SH-SY5Y (cell line): Measurements from ENCODE around the gene HNF1A.

Experiments used
- GATA2 ChIP-seq: IDR thresholded peaks from 2 replicates; pipeline ENCODE4 v1.6.1; 2011; ENCODE audit warnings: mild to moderate bottlenecking, low read depth, low read length
- GATA3 ChIP-seq: IDR thresholded peaks from 2 replicates; pipeline ENCODE4 v1.6.1; 2011; ENCODE audit warnings: low read depth, mild to moderate bottlenecking, low read length, moderate library complexity

The HNF1A gene

DNA sequence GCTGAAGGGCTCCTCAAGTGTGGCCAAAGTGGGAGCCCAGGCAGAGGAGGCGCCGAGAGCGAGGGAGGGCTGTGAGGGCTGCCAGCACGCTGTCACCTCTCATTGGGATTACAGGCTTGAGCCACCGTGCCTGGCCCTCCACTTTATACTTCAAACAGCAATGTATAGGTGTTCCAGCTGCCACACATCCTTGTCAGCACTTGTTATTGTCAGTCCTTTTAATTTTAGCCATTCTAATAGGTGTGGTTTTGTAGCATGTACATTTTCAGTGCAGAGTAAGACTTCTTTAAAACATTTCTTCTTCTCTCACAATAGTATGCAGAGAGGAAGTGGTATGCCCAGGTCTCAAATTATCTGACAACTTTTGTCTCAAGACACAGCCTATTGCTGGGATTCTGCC, 27.5 kb upstream of the HNF1A start:
- TF ChIP-seq GATA2 (no peak), GATA3 (no peak)

DNA sequence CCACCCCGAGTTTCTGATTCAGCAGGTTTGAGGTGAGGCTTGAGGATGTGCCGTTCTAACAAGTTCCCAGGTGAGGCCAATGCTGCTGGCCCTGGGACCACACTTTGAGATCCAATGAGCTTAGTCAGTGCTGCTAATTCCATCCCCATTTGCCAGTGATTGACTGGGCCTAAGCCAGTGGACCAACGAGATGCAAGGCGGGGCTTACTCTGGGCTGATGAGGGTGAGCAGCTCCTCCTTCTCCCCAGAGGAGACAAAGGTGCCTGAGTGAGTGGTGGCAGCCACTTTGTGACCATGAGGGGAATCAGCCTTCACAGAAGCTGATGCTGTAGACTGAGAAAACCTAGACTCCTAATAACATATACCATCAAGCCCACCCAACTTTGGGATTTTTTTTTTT, 23.1 kb upstream of the HNF1A start:
- TF ChIP-seq GATA3 (no peak), GATA2 (no peak)

DNA sequence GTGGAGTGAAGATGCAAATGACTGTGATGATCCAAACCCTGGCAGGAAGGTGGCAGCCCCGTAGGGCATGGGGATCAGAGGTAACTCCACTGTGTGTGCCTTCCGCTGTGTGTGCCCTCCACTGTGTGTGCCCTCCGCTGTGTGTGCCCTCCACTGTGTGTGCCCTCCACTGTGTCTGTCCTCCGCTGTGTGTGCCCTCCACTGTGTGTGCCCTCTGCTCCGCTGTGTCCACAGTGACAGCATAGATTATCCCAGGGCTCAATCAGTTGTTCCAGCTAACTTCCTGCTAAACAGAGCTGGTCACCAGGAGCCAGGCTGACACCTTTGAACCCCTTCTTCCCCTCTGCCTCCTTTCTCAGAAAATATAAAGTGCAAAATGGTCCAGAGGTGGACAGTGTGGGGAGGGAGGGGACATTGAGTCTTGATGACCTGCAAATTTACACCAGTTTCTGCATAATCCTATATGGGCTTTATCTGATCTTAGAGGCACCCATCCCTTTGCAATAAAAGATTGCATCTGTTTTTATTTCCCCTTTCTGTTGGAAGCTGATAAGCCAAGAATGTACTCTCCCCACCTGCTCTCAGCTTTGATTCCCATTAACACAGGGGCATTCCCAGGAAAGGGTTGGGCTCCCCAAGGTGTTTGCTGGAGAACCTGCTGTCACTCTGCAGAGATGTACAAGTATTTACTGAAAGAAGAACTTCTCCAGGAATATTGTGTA, 21.6 kb upstream of the HNF1A start:
- TF ChIP-seq GATA3, result no peak
- no peak for TF ChIP-seq GATA2

DNA sequence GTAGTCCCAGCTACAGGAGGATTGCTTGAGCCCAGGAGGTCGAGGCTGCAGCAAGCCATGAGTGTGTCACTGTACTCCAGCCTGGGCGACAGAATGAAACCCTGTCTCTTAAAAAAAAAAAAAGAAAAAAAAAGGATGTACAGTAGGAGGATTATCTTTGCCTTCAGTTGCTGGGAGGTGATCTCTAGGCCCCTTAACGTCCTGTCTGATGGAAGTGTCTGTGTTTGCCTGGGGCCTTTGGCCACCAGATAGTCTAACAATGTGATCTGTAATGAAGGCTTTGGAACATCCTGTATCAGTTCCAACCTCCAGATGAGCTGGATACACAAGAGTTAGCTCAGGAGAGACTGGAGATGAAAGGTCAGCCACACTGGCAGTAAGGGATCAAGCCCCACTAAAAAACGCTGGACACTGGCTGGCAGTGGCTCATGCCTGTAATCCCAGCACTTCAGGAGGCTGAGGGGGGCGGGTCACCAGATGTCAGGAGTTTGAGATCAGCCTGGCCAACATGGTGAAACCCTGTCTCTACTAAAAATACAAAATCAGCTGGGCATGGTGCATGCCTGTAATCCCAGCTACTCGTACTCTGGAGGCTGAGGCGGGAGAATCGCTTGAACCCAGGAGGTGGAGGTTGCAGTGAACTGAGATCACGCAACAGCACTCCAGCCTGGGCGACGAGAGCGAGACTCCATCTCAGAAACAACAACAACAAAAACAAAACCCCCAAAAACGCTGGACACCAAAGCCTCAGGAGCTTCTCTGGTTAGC, 19.0 kb upstream of the HNF1A start:
- TF ChIP-seq GATA2, result no peak
- no peak for TF ChIP-seq GATA3

DNA sequence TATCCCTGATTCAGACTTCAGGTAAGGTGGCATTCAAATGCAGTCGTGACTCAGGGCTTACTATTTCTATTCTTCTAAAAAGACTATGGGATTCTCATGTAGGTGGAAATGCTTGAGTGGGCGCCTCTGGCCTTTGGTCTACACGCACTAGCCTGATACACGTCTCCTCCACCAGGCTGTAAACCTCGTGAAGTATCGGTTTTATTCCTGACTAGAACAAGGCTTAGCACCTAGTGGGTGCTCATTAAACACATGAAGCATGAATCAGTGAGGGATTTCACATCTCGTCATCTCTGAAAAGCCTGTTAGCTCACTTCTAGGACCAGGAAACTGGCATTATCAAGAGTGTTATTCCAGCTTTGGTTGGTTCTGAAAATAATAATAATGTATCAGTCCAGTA, 17.7 kb upstream of the HNF1A start:
- TF ChIP-seq GATA2 (no peak), GATA3 (no peak)

DNA sequence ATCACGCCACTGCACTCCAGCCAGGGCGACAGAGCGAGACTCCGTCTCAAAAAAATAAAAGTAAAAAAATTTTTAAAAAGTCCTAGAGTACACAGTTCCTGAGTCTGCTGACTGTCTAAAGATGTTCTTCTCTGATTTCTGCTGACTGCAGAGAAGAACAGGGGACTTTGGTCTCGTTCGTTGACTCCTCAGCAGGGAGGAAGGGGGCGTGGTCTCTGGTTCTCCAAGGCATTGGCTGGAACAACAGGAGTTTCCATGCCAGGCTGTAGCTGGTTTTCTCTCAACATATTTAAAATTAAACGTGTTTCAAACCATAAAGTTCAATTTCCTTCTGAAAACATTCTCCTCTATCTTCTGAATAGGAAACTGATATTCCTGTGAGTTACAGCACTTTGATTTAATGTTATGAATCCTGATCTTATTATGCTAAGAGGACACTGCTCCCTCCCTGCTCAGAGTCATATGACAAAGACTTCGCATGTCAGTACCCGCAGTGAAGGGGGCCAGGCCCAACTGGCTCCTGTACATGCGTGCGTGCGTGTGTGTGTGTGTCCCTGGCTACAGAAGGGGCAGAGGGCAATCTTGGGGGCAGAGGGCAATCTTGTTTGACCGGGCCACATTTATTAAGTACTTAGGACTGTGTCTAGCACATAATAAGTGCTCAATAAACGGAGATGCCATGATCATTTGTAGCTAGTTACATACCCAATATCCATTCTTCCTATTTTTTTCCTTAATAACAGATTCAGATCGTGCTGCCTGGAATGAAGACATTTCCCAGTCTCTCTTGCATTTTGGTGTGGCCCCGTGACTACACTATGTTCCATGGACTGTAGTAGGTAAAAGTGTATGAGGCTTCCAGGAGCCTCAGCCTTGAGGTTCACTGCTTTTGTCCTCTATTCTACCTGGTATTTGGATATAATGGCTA, 16.5 kb upstream of the HNF1A start:
- TF ChIP-seq GATA2, result no peak
- no peak for TF ChIP-seq GATA3

DNA sequence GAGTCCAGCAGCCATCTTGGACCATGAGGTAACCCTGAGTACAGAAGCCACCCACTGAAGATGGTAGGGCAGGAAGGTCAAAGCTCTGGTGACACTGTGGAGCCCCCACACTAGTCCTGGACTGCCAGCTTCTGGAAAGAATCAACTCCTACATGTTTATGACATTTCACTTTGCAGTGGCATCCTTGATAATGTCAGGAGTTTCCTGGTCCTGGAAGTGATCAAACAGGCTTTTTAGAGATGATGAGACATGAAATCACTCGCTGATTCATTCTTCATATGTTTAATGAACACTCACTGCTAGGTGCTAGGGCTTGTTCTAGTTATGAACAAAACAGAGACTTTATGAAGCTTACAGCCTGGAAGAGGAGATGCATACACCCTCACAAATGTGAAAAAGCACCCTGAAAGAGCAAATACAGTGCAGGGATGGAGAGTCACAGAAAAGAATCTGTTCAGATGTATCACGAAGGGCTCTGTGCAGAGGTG, 15.8 kb upstream of the HNF1A start:
- no peak for TF ChIP-seq GATA3
- no peak for TF ChIP-seq GATA2

DNA sequence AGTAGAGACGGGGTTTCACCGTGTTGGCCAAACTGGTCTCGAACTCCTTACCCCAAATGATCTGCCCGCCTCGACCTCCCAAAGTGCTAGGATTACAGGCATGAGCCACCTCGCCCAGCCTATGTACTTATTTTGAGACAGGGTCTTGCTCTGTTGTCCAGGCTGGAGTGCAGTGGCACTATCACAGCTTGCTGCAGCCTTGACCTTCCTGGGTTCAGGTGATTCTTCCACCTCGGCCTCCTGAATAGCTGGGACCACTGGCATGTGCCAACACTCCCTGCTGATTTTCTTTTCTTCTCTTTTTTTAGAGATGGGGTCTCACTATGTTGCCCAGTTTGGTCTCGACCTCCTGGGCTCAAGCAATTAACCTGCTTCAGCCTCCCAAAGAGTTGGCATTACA, 14.0 kb upstream of the HNF1A start:
- TF ChIP-seq GATA3, result no peak
- TF ChIP-seq GATA2, result no peak

DNA sequence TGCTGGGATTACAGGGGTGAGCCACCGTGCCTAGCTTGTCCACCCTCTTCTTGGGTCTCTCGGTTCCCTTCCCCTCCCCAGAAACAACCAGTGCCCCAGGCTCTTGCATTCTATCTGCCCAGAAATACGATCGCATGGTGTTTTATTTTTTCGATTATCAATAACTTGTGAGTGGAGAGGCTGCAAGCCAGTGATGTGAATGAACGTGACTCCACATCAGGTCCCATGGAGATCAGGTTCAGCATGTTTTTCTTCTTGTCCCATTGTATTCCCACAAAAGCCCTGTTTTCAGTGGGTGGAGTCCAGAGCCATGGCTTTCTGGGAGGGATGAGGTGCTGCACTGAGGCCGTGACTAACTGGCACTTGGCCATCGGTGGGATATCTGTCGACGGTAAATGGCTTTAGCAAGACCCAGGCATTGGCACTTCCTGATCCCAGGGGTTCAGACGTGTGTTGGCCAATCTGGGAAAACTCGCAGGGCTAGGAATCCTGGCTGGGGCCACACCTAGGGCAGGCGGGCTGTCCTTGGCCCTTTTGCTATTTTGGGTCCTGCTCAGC, 12.7 kb upstream of the HNF1A start:
- TF ChIP-seq GATA2 (no peak), GATA3 (no peak)

DNA sequence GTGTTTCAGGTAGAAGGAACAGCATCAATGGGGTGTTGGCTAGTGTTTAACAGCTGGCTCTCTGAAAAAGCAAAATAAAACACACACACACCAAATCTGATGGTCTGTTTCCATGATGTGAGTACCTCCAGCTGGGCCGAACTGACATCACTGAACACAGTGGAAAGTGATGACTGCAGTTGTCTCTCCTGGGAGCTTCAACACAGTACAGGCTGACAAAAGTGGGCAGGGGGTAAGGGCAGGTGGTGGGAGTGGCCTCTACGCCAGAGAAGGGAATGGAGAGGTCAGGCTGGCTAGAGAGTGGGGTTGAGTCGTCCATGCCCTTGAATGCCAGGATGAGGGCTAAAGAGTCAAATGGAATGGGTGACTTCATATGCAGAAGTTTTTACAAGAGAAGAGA, 8.0 kb upstream of the HNF1A start:
- TF ChIP-seq GATA2 (no peak), GATA3 (no peak)

DNA sequence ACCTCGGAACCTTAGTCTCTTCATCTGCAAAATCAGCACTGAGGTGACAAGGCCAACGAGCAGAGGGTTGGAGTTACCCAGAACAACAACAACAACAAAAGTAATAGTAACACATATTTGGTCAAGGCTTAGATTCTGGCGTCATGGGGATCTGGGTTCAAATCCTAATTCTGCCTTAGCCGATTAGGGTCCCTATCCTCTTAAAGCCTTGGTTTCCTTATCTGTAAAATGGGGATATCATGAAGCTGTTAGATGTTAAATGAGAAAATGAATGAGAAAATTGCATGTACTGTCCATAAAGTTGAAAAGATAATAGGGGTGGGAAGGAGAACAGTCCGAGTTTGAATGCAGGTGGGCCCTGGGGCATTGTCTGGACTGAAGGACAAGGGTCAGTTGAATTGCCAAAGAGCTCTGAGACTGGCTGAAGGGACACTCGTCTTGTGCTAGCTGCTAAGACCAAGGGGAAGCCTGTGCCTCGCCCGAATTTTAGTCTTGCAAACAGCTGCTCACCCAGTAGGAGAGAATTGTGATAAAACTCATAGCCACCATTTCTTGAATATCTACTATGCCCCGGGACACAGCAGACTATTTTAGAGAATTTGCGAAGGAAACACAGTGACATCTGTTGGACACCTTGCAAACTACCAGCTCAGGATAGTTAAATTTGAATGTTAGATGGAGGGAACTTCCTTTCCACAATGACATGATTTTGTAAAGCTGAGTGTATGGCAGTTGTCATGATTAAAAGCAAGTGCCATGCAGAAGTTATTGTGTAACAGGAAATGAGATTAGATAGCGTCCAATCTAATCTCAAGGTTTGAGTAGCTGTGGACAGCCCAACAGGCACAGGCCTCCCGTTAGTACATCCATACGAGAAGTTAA, 6.8 kb upstream of the HNF1A start:
- TF ChIP-seq GATA3 (no peak), GATA2 (no peak)

DNA sequence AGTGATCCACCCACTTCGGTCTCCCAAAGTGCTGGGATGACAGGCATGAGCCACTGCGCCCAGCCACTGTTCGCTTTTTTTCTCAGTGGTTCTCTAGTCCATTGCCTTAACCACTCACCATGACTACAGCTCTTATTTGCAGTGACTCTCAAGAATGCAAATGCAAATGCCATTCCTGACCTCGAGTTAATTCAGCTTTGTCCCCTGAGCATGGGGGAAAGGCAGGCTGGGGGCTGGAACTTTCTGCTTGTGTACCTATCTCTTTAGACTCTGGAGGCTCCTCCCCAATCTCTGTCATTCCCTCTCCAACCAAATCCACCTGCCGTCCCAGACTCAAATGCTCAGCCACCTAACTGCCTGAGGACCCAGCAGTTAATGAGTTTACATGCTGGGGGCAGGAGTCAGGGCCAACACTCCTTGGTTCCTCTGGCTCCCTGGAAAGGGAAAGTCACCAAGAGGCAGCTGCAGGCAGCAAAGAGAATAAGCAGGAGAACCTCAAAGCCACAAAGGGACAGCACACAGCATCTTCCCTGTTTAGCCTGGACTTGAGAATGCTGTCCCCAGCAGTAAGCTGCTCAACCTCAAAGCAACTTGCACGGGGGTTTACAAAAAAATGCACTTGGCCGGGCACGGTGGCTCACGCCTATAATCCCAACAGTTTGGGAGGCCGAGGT, 5.3 kb upstream of the HNF1A start:
- TF ChIP-seq GATA2, result no peak
- no peak for TF ChIP-seq GATA3

DNA sequence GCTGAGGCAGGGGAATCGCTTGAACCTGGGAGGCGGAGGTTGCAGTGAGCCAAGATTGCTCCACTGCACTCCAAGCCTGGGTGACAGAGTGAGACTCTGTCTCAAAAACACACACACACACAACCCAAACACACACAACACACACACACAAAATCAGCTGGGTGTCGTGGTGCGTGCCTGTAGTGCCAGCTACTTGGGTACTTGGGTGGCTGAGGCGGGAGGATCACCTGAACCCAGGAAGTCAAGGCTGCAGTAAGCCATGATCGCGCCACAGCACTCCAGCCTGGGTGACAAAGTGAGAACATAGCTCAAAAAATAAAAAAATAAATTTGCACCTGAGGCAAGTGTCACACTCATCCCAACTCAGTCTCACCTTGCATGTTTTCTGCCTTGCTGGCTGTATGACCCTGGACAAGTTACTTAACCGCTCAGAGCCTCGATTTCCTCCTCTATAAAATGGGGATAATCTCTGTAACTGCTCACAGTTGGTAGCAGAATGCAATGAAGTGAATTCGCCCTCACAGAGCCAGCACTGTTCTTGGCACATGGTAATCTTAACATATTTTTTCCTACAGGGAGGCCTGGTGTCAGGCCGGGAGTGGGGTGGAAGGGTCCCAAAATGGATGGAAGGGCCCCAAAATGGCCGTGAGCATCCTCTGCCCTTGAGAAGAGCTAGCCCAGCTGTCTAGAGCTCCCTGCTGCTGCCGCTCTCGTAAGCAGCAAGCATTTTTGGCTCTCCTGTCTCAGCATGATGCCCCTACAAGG, 630 bp upstream of the HNF1A start:
- TF ChIP-seq GATA3, result no peak
- TF ChIP-seq GATA2, result no peak
